GM12878 (cell line): ENCODE measurements around the gene DDIT4. TPM values are rescaled to one million over a fixed set of nuclear protein-coding genes. Genes with fewer than 3 reads are reported as not detected.

Experiments used
- CHD1 ChIP-seq: IDR thresholded peaks from 2 replicates; pipeline ENCODE4 v1.6.1; 2012; ENCODE audit warnings: low read depth, low read length, improper control_type of control experiment
- CREB1 ChIP-seq: IDR thresholded peaks from 2 replicates; pipeline ENCODE4 v1.6.1; 2012; ENCODE audit warnings: low read depth, mild to moderate bottlenecking, inconsistent platforms
- FOS ChIP-seq: IDR thresholded peaks from 3 replicates; pipeline ENCODE4 v1.6.1; 2011; ENCODE audit warnings: borderline replicate concordance; ENCODE audit not compliant: insufficient read length; ENCODE audit errors: extremely low read depth
- MTA3 ChIP-seq: IDR thresholded peaks from 2 replicates; pipeline ENCODE4 v1.6.1; 2012; ENCODE audit warnings: low read length, inconsistent platforms, borderline replicate concordance
- MYC ChIP-seq: IDR thresholded peaks from 2 replicates; pipeline ENCODE4 v1.6.1; 2011; ENCODE audit warnings: mild to moderate bottlenecking, low read length, moderate library complexity, inconsistent platforms; ENCODE audit not compliant: insufficient read depth, insufficient replicate concordance, insufficient read length, severe bottlenecking
- NRF1 ChIP-seq: conservative IDR thresholded peaks from 2 replicates; pipeline ENCODE4 v1.6.1; 2011; ENCODE audit warnings: mild to moderate bottlenecking, low read depth, low read length, improper control_type of control experiment
- RAD51 ChIP-seq: fragments of 450-650 bp; IDR thresholded peaks from 2 replicates; pipeline ENCODE4 v1.6.1; 2016; ENCODE audit warnings: moderate library complexity, mild to moderate bottlenecking, inconsistent platforms
- RBBP5 ChIP-seq: fragments of 200-600 bp; sonication (generic); conservative IDR thresholded peaks from 2 replicates; pipeline ENCODE4 v1.6.1; 2016
- ZNF217 ChIP-seq: fragments of 450-650 bp; IDR thresholded peaks from 2 replicates; pipeline ENCODE4 v1.6.1; 2017; ENCODE audit warnings: antibody characterized with exemption, mild to moderate bottlenecking
- ZNF384 ChIP-seq: IDR thresholded peaks from 2 replicates; pipeline ENCODE4 v1.6.1; 2012; ENCODE audit warnings: low read depth, mild to moderate bottlenecking, low read length, improper control_type of control experiment, borderline replicate concordance
- ZNF622 ChIP-seq: fragments of 450-650 bp; IDR thresholded peaks from 2 replicates; pipeline ENCODE4 v1.6.1; 2017; ENCODE audit warnings: mild to moderate bottlenecking, inconsistent platforms
- polyA plus RNA-seq, 11 experiments: library from polyadenylated mRNA; depleted of rRNA in 4 of 11; unstranded in 6 of 11; stranded (reverse) in 5 of 11; fragments of >200 nt; fragmentation: Nextera tagmentation in 4 of 11; fragmentation: Illumina TruSeq in 1 of 11; extraction: Ambion mirVana in 4 of 11; extraction: Trizol in 1 of 11; gene quantifications; 1 replicate in 1 of 11; 2 replicates in 10 of 11; pipeline versions ENCODE4 v1.2.1 to v1.2.3, GENCODE V29; 2011 to 2016; ENCODE audit warnings: inconsistent platforms in 2 of 11, missing spikeins in 2 of 11, low read depth in 1 of 11
- total RNA-seq, 4 experiments: library from RNA; depleted of rRNA in 3 of 4; stranded (reverse); fragments of >200 nt in 3 of 4; fragmentation: Illumina TruSeq in 1 of 4; extraction: Trizol in 1 of 4; gene quantifications; 2 replicates each; pipeline versions ENCODE4 v1.2.1 to v1.2.3, GENCODE V29; 2013 to 2021
- TF ChIP-seq, protein P1 (sequence below): fragments of 450-650 bp; IDR thresholded peaks from 2 replicates; pipeline ENCODE4 v1.6.1; 2016; ENCODE audit warnings: mild to moderate bottlenecking
- TF ChIP-seq, protein P2 (sequence below): fragments of 450-650 bp; IDR thresholded peaks from 2 replicates; pipeline ENCODE4 v1.6.1; 2017; ENCODE audit warnings: mild to moderate bottlenecking, low read depth, inconsistent platforms; ENCODE audit not compliant: poor library complexity, severe bottlenecking
- TF ChIP-seq, protein P3 (sequence below): IDR thresholded peaks from 2 replicates; pipeline ENCODE4 v1.6.1; 2011; ENCODE audit warnings: low read depth, low read length, improper control_type of control experiment, borderline replicate concordance
- TF ChIP-seq, protein P4 (sequence below): IDR thresholded peaks from 2 replicates; pipeline ENCODE4 v1.6.1; 2011; ENCODE audit warnings: low read depth, mild to moderate bottlenecking, low read length, moderate library complexity, borderline replicate concordance; ENCODE audit errors: extremely low read depth
- TF ChIP-seq, protein P5 (sequence below): fragments of 450-650 bp; IDR thresholded peaks from 2 replicates; pipeline ENCODE4 v1.6.1; 2017; ENCODE audit warnings: antibody characterized with exemption, mild to moderate bottlenecking, moderate library complexity
- TF ChIP-seq, protein P6 (sequence below): fragments of 150-350 bp; IDR thresholded peaks from 2 replicates; pipeline ENCODE4 v1.6.1; 2014; ENCODE audit warnings: mild to moderate bottlenecking, low read depth, low read length
- TF ChIP-seq, protein P7 (sequence below): IDR thresholded peaks from 2 replicates; pipeline ENCODE4 v1.6.1; 2011; ENCODE audit warnings: borderline replicate concordance, low read depth, mild to moderate bottlenecking, moderate library complexity, mixed read lengths, low read length; ENCODE audit not compliant: insufficient read depth; ENCODE audit errors: extremely low read length

Gene DDIT4
- total and polyA plus RNA-seq, 10 of the 15 experiments (the other 5 are each of a cell fraction or from before 2014, with no cell fraction given): 2.1 to 277 (median 183) TPM

DNA sequence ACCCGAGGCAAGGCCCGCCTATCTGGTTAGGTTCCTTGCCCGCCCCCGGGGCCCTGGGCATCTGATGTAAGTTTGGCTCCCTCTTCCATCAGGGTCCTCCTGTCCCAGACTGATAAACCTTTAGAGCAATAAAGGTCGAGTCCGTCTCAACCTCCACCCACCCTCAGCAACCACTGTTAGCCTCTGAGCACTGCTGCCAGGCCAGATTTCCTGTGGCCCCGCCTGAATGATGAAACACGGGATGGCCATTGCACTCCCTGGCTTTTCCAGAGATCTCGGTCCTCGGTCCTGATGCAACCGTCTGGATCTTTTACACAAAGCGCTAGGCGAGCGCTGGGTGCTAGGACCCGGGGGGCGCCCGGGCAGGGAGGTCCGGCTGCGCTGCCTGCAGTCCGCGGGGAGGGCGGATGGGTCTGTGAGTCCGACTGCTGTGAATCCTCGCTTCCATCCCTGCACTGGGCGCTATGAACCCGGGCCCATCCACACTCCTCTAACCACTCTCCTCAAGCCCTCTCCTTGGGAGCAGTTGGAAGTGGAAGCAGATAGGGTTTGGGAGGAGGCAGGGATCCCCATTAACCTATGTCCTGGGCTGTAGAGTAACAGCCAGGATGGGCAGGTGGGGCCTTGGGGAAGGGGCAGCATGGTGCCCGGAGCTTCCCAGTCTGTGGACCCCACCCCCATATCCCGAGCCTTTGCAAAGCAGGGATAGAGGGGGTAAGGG, 875 bp upstream of the DDIT4 start (continued):
- TF ChIP-seq FOS (no peak), NRF1 (no peak), ZNF217 (peak; percentile 79; the same call in 1 of the 2 replicates), ZNF622 (no peak), RBBP5 (no peak), MYC (no peak), MTA3 (no peak), RAD51 (no peak), CREB1 (0 out of 2 replicates have a peak, but pooled peaks have one; percentile 40), CHD1 (no peak), ZNF384 (no peak)
- TF ChIP-seq, protein P1, sequence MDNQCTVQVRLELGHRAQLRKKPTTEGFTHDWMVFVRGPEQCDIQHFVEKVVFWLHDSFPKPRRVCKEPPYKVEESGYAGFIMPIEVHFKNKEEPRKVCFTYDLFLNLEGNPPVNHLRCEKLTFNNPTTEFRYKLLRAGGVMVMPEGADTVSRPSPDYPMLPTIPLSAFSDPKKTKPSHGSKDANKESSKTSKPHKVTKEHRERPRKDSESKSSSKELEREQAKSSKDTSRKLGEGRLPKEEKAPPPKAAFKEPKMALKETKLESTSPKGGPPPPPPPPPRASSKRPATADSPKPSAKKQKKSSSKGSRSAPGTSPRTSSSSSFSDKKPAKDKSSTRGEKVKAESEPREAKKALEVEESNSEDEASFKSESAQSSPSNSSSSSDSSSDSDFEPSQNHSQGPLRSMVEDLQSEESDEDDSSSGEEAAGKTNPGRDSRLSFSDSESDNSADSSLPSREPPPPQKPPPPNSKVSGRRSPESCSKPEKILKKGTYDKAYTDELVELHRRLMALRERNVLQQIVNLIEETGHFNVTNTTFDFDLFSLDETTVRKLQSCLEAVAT: peak; percentile 54
- TF ChIP-seq, protein P2, sequence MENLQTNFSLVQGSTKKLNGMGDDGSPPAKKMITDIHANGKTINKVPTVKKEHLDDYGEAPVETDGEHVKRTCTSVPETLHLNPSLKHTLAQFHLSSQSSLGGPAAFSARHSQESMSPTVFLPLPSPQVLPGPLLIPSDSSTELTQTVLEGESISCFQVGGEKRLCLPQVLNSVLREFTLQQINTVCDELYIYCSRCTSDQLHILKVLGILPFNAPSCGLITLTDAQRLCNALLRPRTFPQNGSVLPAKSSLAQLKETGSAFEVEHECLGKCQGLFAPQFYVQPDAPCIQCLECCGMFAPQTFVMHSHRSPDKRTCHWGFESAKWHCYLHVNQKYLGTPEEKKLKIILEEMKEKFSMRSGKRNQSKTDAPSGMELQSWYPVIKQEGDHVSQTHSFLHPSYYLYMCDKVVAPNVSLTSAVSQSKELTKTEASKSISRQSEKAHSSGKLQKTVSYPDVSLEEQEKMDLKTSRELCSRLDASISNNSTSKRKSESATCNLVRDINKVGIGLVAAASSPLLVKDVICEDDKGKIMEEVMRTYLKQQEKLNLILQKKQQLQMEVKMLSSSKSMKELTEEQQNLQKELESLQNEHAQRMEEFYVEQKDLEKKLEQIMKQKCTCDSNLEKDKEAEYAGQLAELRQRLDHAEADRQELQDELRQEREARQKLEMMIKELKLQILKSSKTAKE: no peak
- TF ChIP-seq, protein P3, sequence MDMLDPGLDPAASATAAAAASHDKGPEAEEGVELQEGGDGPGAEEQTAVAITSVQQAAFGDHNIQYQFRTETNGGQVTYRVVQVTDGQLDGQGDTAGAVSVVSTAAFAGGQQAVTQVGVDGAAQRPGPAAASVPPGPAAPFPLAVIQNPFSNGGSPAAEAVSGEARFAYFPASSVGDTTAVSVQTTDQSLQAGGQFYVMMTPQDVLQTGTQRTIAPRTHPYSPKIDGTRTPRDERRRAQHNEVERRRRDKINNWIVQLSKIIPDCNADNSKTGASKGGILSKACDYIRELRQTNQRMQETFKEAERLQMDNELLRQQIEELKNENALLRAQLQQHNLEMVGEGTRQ: no peak
- TF ChIP-seq, protein P4, sequence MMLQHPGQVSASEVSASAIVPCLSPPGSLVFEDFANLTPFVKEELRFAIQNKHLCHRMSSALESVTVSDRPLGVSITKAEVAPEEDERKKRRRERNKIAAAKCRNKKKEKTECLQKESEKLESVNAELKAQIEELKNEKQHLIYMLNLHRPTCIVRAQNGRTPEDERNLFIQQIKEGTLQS: no peak
- TF ChIP-seq, protein P5, sequence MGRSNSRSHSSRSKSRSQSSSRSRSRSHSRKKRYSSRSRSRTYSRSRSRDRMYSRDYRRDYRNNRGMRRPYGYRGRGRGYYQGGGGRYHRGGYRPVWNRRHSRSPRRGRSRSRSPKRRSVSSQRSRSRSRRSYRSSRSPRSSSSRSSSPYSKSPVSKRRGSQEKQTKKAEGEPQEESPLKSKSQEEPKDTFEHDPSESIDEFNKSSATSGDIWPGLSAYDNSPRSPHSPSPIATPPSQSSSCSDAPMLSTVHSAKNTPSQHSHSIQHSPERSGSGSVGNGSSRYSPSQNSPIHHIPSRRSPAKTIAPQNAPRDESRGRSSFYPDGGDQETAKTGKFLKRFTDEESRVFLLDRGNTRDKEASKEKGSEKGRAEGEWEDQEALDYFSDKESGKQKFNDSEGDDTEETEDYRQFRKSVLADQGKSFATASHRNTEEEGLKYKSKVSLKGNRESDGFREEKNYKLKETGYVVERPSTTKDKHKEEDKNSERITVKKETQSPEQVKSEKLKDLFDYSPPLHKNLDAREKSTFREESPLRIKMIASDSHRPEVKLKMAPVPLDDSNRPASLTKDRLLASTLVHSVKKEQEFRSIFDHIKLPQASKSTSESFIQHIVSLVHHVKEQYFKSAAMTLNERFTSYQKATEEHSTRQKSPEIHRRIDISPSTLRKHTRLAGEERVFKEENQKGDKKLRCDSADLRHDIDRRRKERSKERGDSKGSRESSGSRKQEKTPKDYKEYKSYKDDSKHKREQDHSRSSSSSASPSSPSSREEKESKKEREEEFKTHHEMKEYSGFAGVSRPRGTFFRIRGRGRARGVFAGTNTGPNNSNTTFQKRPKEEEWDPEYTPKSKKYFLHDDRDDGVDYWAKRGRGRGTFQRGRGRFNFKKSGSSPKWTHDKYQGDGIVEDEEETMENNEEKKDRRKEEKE: no peak
- TF ChIP-seq, protein P6, sequence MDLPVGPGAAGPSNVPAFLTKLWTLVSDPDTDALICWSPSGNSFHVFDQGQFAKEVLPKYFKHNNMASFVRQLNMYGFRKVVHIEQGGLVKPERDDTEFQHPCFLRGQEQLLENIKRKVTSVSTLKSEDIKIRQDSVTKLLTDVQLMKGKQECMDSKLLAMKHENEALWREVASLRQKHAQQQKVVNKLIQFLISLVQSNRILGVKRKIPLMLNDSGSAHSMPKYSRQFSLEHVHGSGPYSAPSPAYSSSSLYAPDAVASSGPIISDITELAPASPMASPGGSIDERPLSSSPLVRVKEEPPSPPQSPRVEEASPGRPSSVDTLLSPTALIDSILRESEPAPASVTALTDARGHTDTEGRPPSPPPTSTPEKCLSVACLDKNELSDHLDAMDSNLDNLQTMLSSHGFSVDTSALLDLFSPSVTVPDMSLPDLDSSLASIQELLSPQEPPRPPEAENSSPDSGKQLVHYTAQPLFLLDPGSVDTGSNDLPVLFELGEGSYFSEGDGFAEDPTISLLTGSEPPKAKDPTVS: no peak
- TF ChIP-seq, protein P7, sequence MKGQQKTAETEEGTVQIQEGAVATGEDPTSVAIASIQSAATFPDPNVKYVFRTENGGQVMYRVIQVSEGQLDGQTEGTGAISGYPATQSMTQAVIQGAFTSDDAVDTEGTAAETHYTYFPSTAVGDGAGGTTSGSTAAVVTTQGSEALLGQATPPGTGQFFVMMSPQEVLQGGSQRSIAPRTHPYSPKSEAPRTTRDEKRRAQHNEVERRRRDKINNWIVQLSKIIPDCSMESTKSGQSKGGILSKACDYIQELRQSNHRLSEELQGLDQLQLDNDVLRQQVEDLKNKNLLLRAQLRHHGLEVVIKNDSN: no peak
